WERI-Rb-1 (cell line): ENCODE data around the gene CDH23.

ENCODE experiments used
- DNase-seq: peaks from one replicate; pipeline ENCODE4 v3.0.0-alpha.2; 2020
- H3K27ac ChIP-seq: fragments of 250-450 bp; sonication (Bioruptor Pico); 2 replicates; pipeline ENCODE4 v1.5.1; 2020; ENCODE audit warnings: mild to moderate bottlenecking, moderate library complexity
- H3K27me3 ChIP-seq: fragments of 250-450 bp; sonication (Bioruptor Pico); 2 replicates; pipeline ENCODE4 v1.5.1; 2021; ENCODE audit warnings: mild to moderate bottlenecking, low read depth, moderate library complexity; ENCODE audit not compliant: insufficient read depth, severe bottlenecking
- H3K36me3 ChIP-seq: fragments of 250-450 bp; sonication (Bioruptor Pico); 2 replicates; pipeline ENCODE4 v1.5.1; 2020; ENCODE audit warnings: mild to moderate bottlenecking, moderate library complexity
- H3K4me3 ChIP-seq: 2 replicates; pipeline ENCODE4 v1.5.1; 2011; ENCODE audit warnings: low read depth, mild to moderate bottlenecking, control low read depth, low read length
- H3K9me3 ChIP-seq: fragments of 250-450 bp; sonication (Bioruptor Pico); 2 replicates; pipeline ENCODE4 v1.5.1; 2021; ENCODE audit warnings: mild to moderate bottlenecking, moderate library complexity; ENCODE audit not compliant: severe bottlenecking
- TF ChIP-seq, protein P1 (sequence below): IDR thresholded peaks from 2 replicates; pipeline ENCODE4 v1.5.1; 2011; ENCODE audit warnings: low read depth, mild to moderate bottlenecking, control low read depth, inconsistent platforms, low read length

CDH23 gene

DNA sequence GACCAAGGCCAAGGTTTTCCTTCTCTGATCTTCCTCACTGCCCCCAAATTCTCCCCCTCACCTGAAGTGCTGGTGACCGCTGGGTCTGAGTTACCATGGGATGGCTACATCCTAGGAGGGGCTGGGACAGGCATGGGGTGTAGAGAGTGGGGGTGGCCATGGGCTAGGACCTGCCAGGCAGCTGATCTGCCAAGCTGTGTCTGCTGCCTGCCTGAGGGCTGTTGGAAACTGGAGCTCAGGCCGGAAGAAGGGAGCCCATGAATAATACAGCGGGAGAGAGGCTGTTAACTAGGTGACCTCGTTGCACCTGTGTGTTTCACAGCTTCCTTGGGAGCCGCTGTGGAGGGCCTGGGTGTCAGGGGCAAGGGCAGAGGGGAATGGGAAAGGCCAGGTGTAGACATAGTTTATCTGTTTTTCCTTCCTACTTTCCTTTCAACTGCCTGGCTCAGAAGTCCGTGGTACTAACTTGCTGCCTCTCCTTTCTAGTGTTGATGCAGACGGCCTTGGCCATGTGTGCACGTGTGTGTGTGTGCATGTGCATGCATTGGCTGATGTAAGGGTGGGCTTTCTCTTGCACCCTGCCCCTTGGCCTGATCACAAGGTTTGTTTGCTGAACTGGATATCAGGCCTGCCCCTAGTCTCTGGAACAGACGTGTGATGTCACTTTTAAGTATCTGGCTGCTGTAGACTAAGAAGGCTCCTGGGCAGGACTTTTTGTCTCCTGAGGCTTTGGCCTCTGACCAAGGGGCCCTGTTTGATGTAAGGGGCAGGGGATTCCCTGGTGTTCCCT, 11.9 kb downstream of the CDH23 start:
- H3K27me3 ChIP-seq, result no peaks in the 10 kb centered on the region
- TF ChIP-seq, protein P1, sequence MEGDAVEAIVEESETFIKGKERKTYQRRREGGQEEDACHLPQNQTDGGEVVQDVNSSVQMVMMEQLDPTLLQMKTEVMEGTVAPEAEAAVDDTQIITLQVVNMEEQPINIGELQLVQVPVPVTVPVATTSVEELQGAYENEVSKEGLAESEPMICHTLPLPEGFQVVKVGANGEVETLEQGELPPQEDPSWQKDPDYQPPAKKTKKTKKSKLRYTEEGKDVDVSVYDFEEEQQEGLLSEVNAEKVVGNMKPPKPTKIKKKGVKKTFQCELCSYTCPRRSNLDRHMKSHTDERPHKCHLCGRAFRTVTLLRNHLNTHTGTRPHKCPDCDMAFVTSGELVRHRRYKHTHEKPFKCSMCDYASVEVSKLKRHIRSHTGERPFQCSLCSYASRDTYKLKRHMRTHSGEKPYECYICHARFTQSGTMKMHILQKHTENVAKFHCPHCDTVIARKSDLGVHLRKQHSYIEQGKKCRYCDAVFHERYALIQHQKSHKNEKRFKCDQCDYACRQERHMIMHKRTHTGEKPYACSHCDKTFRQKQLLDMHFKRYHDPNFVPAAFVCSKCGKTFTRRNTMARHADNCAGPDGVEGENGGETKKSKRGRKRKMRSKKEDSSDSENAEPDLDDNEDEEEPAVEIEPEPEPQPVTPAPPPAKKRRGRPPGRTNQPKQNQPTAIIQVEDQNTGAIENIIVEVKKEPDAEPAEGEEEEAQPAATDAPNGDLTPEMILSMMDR, result no peak
- H3K36me3 ChIP-seq, result peaks cover 61% of the 10 kb centered on the region
- H3K27ac ChIP-seq, result no peak overlapping the region
- DNase-seq, result no peak
- H3K9me3 ChIP-seq, result peaks cover 11% of the 10 kb centered on the region
- H3K4me3 ChIP-seq, result no peak overlapping the region

DNA sequence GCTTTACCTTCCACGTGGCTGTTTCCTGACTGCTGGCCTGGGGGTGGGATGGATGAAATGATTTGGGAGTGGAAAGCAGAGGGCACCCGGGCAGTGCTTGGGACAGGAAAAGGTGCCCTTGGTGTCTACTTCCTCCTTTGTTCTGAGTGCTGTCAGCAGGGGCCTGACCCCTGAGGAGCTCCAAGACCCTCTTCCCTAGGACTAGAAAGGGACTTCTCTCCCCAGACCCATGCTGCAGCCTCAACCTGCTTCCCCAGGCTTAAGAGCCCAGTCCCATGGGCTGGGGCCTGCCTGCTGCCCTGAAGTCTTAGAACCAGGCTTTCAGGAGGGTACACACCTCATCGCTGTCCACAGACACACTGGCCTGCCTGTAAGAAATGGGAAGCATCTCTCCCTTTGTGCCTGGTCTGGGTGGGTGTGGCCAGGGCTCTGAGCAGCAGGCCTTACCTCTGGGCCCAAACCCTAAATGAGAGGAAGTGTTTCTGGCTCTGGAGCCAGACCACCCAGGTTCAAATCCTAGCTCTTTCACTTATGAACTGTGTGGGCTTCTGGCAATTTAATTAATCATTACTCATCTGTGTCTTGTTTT, 12.9 kb downstream of the CDH23 start:
- Histone ChIP-seq H3K4me3 (no peak overlapping the region), H3K36me3 (peaks cover 61% of the 10 kb centered on the region), H3K9me3 (peaks cover 11% of the 10 kb centered on the region), H3K27ac (no peak overlapping the region), H3K27me3 (no peaks in the 10 kb centered on the region)
- TF ChIP-seq, protein P1, result no peak
- DNase-seq, result no peak

DNA sequence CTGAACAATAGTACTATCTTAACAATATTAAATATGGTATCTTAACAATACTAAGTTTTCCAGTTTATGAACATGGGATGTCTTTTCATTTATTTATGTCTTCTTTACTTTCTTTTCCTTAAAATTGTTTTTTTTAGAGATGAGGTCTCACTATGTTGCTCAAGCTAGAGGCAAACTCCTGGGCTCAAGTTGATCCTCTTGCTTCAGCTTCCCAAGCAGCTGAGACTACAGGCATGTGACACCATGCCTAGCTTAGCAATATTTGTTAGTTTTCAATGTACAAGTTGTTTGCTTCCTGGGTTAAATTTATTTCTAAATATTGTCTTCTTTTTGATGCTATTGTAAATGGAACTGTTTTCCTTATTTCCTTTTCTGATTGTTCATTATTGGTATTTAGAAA, 16.9 kb downstream of the CDH23 start:
- TF ChIP-seq, protein P1, result no peak
- Histone ChIP-seq H3K27ac (no peak overlapping the region), H3K27me3 (no peaks in the 10 kb centered on the region), H3K36me3 (peaks cover 48% of the 10 kb centered on the region), H3K9me3 (peaks cover 14% of the 10 kb centered on the region), H3K4me3 (no peak overlapping the region)
- no peak for DNase-seq

DNA sequence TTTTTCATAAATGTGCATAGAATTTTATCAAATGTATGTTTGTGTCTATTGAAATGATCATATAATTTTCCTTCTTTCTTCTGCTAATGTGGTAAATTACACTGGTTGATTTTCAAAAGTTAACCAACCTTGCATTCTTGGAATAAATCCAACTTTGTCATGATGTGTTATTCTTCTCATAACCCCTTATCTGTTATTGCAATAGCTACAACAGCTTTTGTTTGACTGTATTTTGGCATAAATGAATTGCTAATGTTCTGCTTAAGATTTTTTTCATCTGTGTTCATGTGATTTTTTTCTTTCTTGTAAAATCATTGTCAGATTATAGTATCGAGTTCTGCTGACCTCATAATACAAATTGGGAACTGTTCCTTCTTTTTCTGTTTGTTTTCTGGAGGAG, 17.6 kb downstream of the CDH23 start:
- no peak overlapping the region for H3K4me3 ChIP-seq
- H3K27me3 ChIP-seq, result no peaks in the 10 kb centered on the region
- H3K36me3 ChIP-seq, result peaks cover 51% of the 10 kb centered on the region
- H3K9me3 ChIP-seq, result peaks cover 14% of the 10 kb centered on the region
- H3K27ac ChIP-seq, result no peak overlapping the region
- TF ChIP-seq, protein P1, result no peak
- no peak for DNase-seq

DNA sequence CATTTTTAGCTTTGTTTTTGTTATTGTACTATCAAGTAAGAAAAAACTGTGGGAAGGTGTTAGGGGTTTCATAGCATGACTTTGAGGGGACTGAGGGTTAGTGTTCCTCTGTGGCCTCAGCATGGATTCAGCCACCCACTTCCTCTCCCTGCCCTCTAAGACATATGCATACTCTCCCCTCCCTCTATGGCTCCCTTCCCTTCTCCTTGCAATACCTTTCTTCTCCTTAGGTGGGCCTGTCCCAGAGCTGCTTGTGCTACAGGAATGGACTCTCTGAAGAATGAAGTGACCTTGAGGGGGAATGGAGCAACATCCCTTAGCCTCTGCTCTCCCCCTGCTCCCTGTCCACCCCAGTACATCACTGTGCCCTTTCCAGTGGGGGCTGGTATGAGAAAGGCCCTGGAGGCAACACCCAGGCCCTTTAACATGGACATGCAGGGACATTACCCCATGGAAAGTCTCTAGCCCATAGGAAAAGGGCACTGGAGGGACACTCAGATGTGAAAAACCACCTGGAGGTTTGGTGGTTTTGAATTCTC, 22.4 kb downstream of the CDH23 start:
- peaks cover 54% of the 10 kb centered on the region for H3K36me3 ChIP-seq
- TF ChIP-seq, protein P1, result no peak
- peaks cover 4% of the 10 kb centered on the region for H3K9me3 ChIP-seq
- H3K27ac ChIP-seq, result no peak overlapping the region
- H3K4me3 ChIP-seq, result no peak overlapping the region
- no peak for DNase-seq
- H3K27me3 ChIP-seq, result no peaks in the 10 kb centered on the region
